Measurements from ENCODE around the gene ZNF367. TPM values are rescaled to one million over a fixed set of nuclear protein-coding genes. Genes with fewer than 3 reads are reported as not detected.
"Not testable (repeated sequence)": the region's sequence is repeated elsewhere in the genome, so short reads cannot be mapped to it uniquely, and the experiment has no call there.

Gene ZNF367
- total RNA-seq, 1 donor from 2014 or later: 4.3 TPM

GRCh38 chr9:96379461-96379860 lies 38.7 kb downstream of the ZNF367 start:
- no peak overlapping the region for H3K27ac Mint-ChIP-seq
- H3K27me3 Mint-ChIP-seq: no peaks in the 10 kb centered on the region
- no peak for ATAC-seq (ENCODE audit: low read depth)
- peaks cover 10% of the 10 kb centered on the region for H3K4me1 Mint-ChIP-seq
- intact Hi-C loops (cut with micrococcal nuclease): no loop called here
- no peak for DNase-seq
- ChIA-PET CTCF (no interaction called here), POLR2A (interaction anchor here (0.7 kb wide), 1 partner anchor 188 kb away, joined by 3 read pairs; no protein-coding TSS in a partner anchor)
- no peaks in the 10 kb centered on the region for H3K9me3 Mint-ChIP-seq
- H3K4me3 Mint-ChIP-seq: no peak overlapping the region
- no peaks in the 10 kb centered on the region for H3K36me3 Mint-ChIP-seq (ENCODE audit: low read depth)
- TF ChIP-seq CTCF (IDR thresholded peaks at IDR 0.05): no peak

- H3K4me3 Mint-ChIP-seq: no peak overlapping the region
- no peak overlapping the region for H3K27ac Mint-ChIP-seq
- CTCF ChIA-PET: no interaction called here
- peaks cover 6% of the 10 kb centered on the region for H3K4me1 Mint-ChIP-seq
- POLR2A ChIA-PET: no interaction called here
- no peaks in the 10 kb centered on the region for H3K36me3 Mint-ChIP-seq (ENCODE audit: low read depth)
- no peaks in the 10 kb centered on the region for H3K27me3 Mint-ChIP-seq
- no peak for DNase-seq
- no peak for ATAC-seq (ENCODE audit: low read depth)
- no peak for TF ChIP-seq CTCF (IDR thresholded peaks at IDR 0.05)
- no peaks in the 10 kb centered on the region for H3K9me3 Mint-ChIP-seq
- intact Hi-C loops (cut with micrococcal nuclease): no loop called here
Measured at GRCh38 chr9:96378187-96378586, 40.0 kb downstream of the ZNF367 start.

GRCh38 chr9:96376891-96377874 lies 41.0 kb downstream of the ZNF367 start:
- no peaks in the 10 kb centered on the region for H3K9me3 Mint-ChIP-seq
- POLR2A ChIA-PET: no interaction called here
- intact Hi-C loops (cut with micrococcal nuclease): no loop called here
- H3K27me3 Mint-ChIP-seq: no peaks in the 10 kb centered on the region
- no peak overlapping the region for H3K27ac Mint-ChIP-seq
- DNase-seq: no peak
- TF ChIP-seq CTCF (IDR thresholded peaks at IDR 0.05): no peak
- no peak overlapping the region for H3K4me3 Mint-ChIP-seq
- H3K4me1 Mint-ChIP-seq: no peaks in the 10 kb centered on the region
- CTCF ChIA-PET: no interaction called here
- no peaks in the 10 kb centered on the region for H3K36me3 Mint-ChIP-seq (ENCODE audit: low read depth)
- ATAC-seq (ENCODE audit: low read depth): no peak

- DNase-seq; H3K4me3 Mint-ChIP-seq; H3K27ac Mint-ChIP-seq; H3K4me1 Mint-ChIP-seq; CTCF ChIA-PET; intact Hi-C loops (cut with micrococcal nuclease); H3K9me3 Mint-ChIP-seq; H3K27me3 Mint-ChIP-seq; ATAC-seq (ENCODE audit: low read depth); H3K36me3 Mint-ChIP-seq (ENCODE audit: low read depth): not testable (repeated sequence)
- POLR2A ChIA-PET: interaction anchor here (0.6 to 0.7 kb wide), 2 partner anchors 44 to 189 kb away, joined by 3 to 4 read pairs; no protein-coding TSS in a partner anchor
Measured at GRCh38 chr9:96375507-96375906, 42.7 kb downstream of the ZNF367 start.

GRCh38 chr9:96367943-96368342 lies 50.2 kb downstream of the ZNF367 start:
- Mint-ChIP-seq H3K27me3 (no peaks in the 10 kb centered on the region), H3K36me3 (ENCODE audit: low read depth) (peaks cover 7% of the 10 kb centered on the region), H3K4me3 (no peak overlapping the region), H3K27ac (peak overlapping the region; percentile 56), H3K4me1 (no peaks in the 10 kb centered on the region), H3K9me3 (no peaks in the 10 kb centered on the region)
- no peak for TF ChIP-seq CTCF (IDR thresholded peaks at IDR 0.05)
- DNase-seq: no peak
- ATAC-seq (ENCODE audit: low read depth): no peak
- ChIA-PET CTCF (no interaction called here), POLR2A (no interaction called here)
- intact Hi-C loops (cut with micrococcal nuclease): no loop called here

Measured in activated B cell treated with CpG ODN at 0.5 μM for 24 hours (primary cell).